Activated CD8-positive, alpha-beta T cell treated with anti-CD3 and anti-CD28 coated beads, Interleukin-2, amount 10 ng/mL, durations not matched to agents 7 days and 5 days (primary cell): Measurements from ENCODE around the gene PRSS57. TPM values are rescaled to one million over a fixed set of nuclear protein-coding genes. Genes with fewer than 3 reads are reported as not detected.
"Not testable (repeated sequence)": the region's sequence is repeated elsewhere in the genome, so short reads cannot be mapped to it uniquely, and the experiment has no call there.

Experiments
- ATAC-seq: fragments of 150-1000 bp; cut with Tn5 transposase; one replicate; pipeline ENCODE4 v1.10.0; 2021; ENCODE audit warnings: moderate library complexity
- CTCF ChIA-PET: fragments of 350-600 bp; sonication (Branson Sonifier 250); formaldehyde crosslinking; loops from one replicate; lab custom pipeline; 2021; ENCODE audit warnings: antibody characterized with exemption; lab: Charles Lee
- POLR2A ChIA-PET: fragments of 350-600 bp; sonication (Branson Sonifier 250); formaldehyde crosslinking; loops from one replicate; lab custom pipeline; 2021; ENCODE audit warnings: antibody characterized with exemption; lab: Charles Lee
- DNase-seq: peaks from one replicate; pipeline ENCODE4 v3.0.0-alpha.2; 2020
- H3K27ac Mint-ChIP-seq: one replicate; pipeline ENCODE4 v1.8.0; 2021; ENCODE audit warnings: mild to moderate bottlenecking, mixed read lengths
- H3K27me3 Mint-ChIP-seq: one replicate; pipeline ENCODE4 v1.8.0; 2021; ENCODE audit warnings: low read depth, mixed read lengths
- H3K36me3 Mint-ChIP-seq: one replicate; pipeline ENCODE4 v1.8.0; 2021; ENCODE audit warnings: low read depth, mixed read lengths
- H3K4me1 Mint-ChIP-seq: one replicate; pipeline ENCODE4 v1.8.0; 2021; ENCODE audit warnings: low read depth, mixed read lengths
- H3K4me3 Mint-ChIP-seq: one replicate; pipeline ENCODE4 v1.8.0; 2021; ENCODE audit warnings: mild to moderate bottlenecking, mixed read lengths
- H3K9me3 Mint-ChIP-seq: one replicate; pipeline ENCODE4 v1.8.0; 2022; ENCODE audit warnings: mixed read lengths; ENCODE audit not compliant: insufficient read depth
- total RNA-seq, 2 experiments: library from RNA; stranded (reverse); gene quantifications; one replicate each; pipeline ENCODE4 v1.2.3, GENCODE V29; 2021

PRSS57 gene
- total RNA-seq, 2 experiments from 2014 or later, result not detected

- no peak for DNase-seq
- peaks cover 2% of the 10 kb centered on the region for H3K27me3 Mint-ChIP-seq
- no peaks in the 10 kb centered on the region for H3K9me3 Mint-ChIP-seq
- peaks cover 16% of the 10 kb centered on the region for H3K4me1 Mint-ChIP-seq
- no peak for ATAC-seq
- H3K4me3 Mint-ChIP-seq, result no peak overlapping the region
- ChIA-PET CTCF (interaction anchor here (1.2 kb wide), 1 partner anchor 23 kb away, joined by 3 read pairs; no protein-coding TSS in a partner anchor), POLR2A (no interaction called here)
- no peaks in the 10 kb centered on the region for H3K36me3 Mint-ChIP-seq
- H3K27ac Mint-ChIP-seq, result no peak overlapping the region
Measured at GRCh38 chr19:732148-733069, 37.2 kb upstream of the PRSS57 start.

- H3K36me3 Mint-ChIP-seq, result no peaks in the 10 kb centered on the region
- DNase-seq (no peak), ATAC-seq (no peak)
- no peaks in the 10 kb centered on the region for H3K9me3 Mint-ChIP-seq
- ChIA-PET CTCF (no interaction called here), POLR2A (no interaction called here)
- peaks cover 16% of the 10 kb centered on the region for H3K4me1 Mint-ChIP-seq
- H3K27ac Mint-ChIP-seq, result no peak overlapping the region
- no peak overlapping the region for H3K4me3 Mint-ChIP-seq
- H3K27me3 Mint-ChIP-seq, result peaks cover 2% of the 10 kb centered on the region
Measured at GRCh38 chr19:731000-731399, 35.7 kb upstream of the PRSS57 start.

GRCh38 chr19:729965-730668 is 34.9 kb upstream of the PRSS57 start:
- no peak overlapping the region for H3K4me3 Mint-ChIP-seq
- no peak overlapping the region for H3K27ac Mint-ChIP-seq
- ATAC-seq (no peak), DNase-seq (no peak)
- CTCF ChIA-PET, result no interaction called here
- no peaks in the 10 kb centered on the region for H3K9me3 Mint-ChIP-seq
- POLR2A ChIA-PET, result no interaction called here
- H3K4me1 Mint-ChIP-seq, result peaks cover 16% of the 10 kb centered on the region
- peaks cover 2% of the 10 kb centered on the region for H3K27me3 Mint-ChIP-seq
- H3K36me3 Mint-ChIP-seq, result no peaks in the 10 kb centered on the region

GRCh38 chr19:729564-729963 is 34.3 kb upstream of the PRSS57 start:
- H3K36me3 Mint-ChIP-seq, result not testable (repeated sequence)

GRCh38 chr19:728011-728410 is 32.8 kb upstream of the PRSS57 start:
- H3K36me3 Mint-ChIP-seq, result no peaks in the 10 kb centered on the region
- H3K9me3 Mint-ChIP-seq, result no peaks in the 10 kb centered on the region
- no peak overlapping the region for H3K27ac Mint-ChIP-seq
- H3K27me3 Mint-ChIP-seq, result no peaks in the 10 kb centered on the region
- H3K4me3 Mint-ChIP-seq, result no peak overlapping the region
- ChIA-PET CTCF (no interaction called here), POLR2A (no interaction called here)
- H3K4me1 Mint-ChIP-seq, result peaks cover 7% of the 10 kb centered on the region
- ATAC-seq, result no peak
- DNase-seq, result no peak

More at GRCh38 chr19:729564-729963, 34.3 kb upstream of the PRSS57 start:
- DNase-seq, CTCF ChIA-PET, H3K4me3 Mint-ChIP-seq, ATAC-seq, POLR2A ChIA-PET, H3K9me3 Mint-ChIP-seq, H3K27me3 Mint-ChIP-seq, H3K27ac Mint-ChIP-seq: not testable (repeated sequence)
- H3K4me1 Mint-ChIP-seq, result peaks cover 16% of the 10 kb centered on the region

- ChIA-PET POLR2A (no interaction called here), CTCF (no interaction called here)
- no peak for ATAC-seq
- Mint-ChIP-seq H3K36me3 (no peaks in the 10 kb centered on the region), H3K4me1 (peaks cover 3% of the 10 kb centered on the region), H3K4me3 (no peak overlapping the region), H3K27ac (no peak overlapping the region), H3K9me3 (no peaks in the 10 kb centered on the region), H3K27me3 (no peaks in the 10 kb centered on the region)
- DNase-seq, result no peak
Measured at GRCh38 chr19:726993-727956, 32.0 kb upstream of the PRSS57 start.

GRCh38 chr19:725461-726089 is 30.3 kb upstream of the PRSS57 start:
- ChIA-PET POLR2A (no interaction called here), CTCF (no interaction called here)
- no peaks in the 10 kb centered on the region for H3K9me3 Mint-ChIP-seq
- no peaks in the 10 kb centered on the region for H3K36me3 Mint-ChIP-seq
- no peak for ATAC-seq
- no peak overlapping the region for H3K4me3 Mint-ChIP-seq
- peaks cover 2% of the 10 kb centered on the region for H3K27me3 Mint-ChIP-seq
- DNase-seq, result no peak
- H3K27ac Mint-ChIP-seq, result no peak overlapping the region
- no peaks in the 10 kb centered on the region for H3K4me1 Mint-ChIP-seq

- no peak overlapping the region for H3K4me3 Mint-ChIP-seq
- no peaks in the 10 kb centered on the region for H3K36me3 Mint-ChIP-seq
- ChIA-PET CTCF (interaction anchor here (0.7 kb wide), 1 partner anchor 10 kb away, joined by 3 read pairs; no protein-coding TSS in a partner anchor), POLR2A (no interaction called here)
- no peaks in the 10 kb centered on the region for H3K4me1 Mint-ChIP-seq
- no peaks in the 10 kb centered on the region for H3K9me3 Mint-ChIP-seq
- ATAC-seq (no peak), DNase-seq (no peak)
- peaks cover 3% of the 10 kb centered on the region for H3K27me3 Mint-ChIP-seq
- no peak overlapping the region for H3K27ac Mint-ChIP-seq
Measured at GRCh38 chr19:723714-724113, 28.5 kb upstream of the PRSS57 start.

- Mint-ChIP-seq H3K4me3 (no peak overlapping the region), H3K27ac (no peak overlapping the region), H3K27me3 (peaks cover 5% of the 10 kb centered on the region), H3K36me3 (no peaks in the 10 kb centered on the region), H3K9me3 (no peaks in the 10 kb centered on the region), H3K4me1 (no peaks in the 10 kb centered on the region)
- ChIA-PET POLR2A (no interaction called here), CTCF (interaction anchor here (0.7 kb wide), 1 partner anchor 11 kb away, joined by 3 read pairs; no protein-coding TSS in a partner anchor)
- no peak for DNase-seq
- ATAC-seq, result no peak
Measured at GRCh38 chr19:723247-723646, 28.0 kb upstream of the PRSS57 start.

- ATAC-seq (no peak), DNase-seq (no peak)
- Mint-ChIP-seq H3K27me3 (peaks cover 9% of the 10 kb centered on the region), H3K4me1 (no peaks in the 10 kb centered on the region), H3K9me3 (no peaks in the 10 kb centered on the region), H3K4me3 (no peak overlapping the region), H3K36me3 (no peaks in the 10 kb centered on the region), H3K27ac (no peak overlapping the region)
- CTCF ChIA-PET, result interaction anchor here (0.7 kb wide), 1 partner anchor 11 kb away, joined by 3 read pairs; no protein-coding TSS in a partner anchor
- POLR2A ChIA-PET, result no interaction called here
Measured at GRCh38 chr19:722553-723101, 27.4 kb upstream of the PRSS57 start.
